ENCODE measurements around the gene KCTD2. TPM values are rescaled to one million over a fixed set of nuclear protein-coding genes. Genes with fewer than 3 reads are reported as not detected.

KCTD2 gene
- total RNA-seq, 2 donors from 2014 or later, result 27.7 to 32.8 TPM

GRCh38 chr17:75077072-75077495 lies 30.1 kb downstream of the KCTD2 start:
- peaks cover 18% of the 10 kb centered on the region for H3K4me1 Mint-ChIP-seq
- no peaks in the 10 kb centered on the region for H3K9me3 ChIP-seq (ENCODE audit: control insufficient read depth, low read length)
- H3K27ac Mint-ChIP-seq, result no peak overlapping the region
- H3K27me3 Mint-ChIP-seq (ENCODE audit: insufficient read depth), result no peaks in the 10 kb centered on the region
- H3K36me3 Mint-ChIP-seq (ENCODE audit: low read depth), result no peaks in the 10 kb centered on the region
- peak; percentile 40 for TF ChIP-seq CTCF (conservative IDR thresholded peaks at IDR 0.05)
- DNase-seq, result peak; percentile 77
- H3K9ac ChIP-seq (ENCODE audit: extremely low read depth, low read length, poor library complexity, severe bottlenecking), result no peak overlapping the region
- H3K4me3 ChIP-seq (ENCODE audit: low read length), result no peak overlapping the region
- no peaks in the 10 kb centered on the region for H3K36me3 ChIP-seq (ENCODE audit: control insufficient read depth, insufficient read depth, low read length)
- peak overlapping the region; percentile 31 for H3K4me3 Mint-ChIP-seq
- no peak overlapping the region for H3K27ac ChIP-seq (ENCODE audit: low read depth, low read length)
- 95% methylated on average over 28 to 30 of the region's 30 CpGs for WGBS, 2 experiments (ENCODE audit: insufficient coverage in 1 of 2, insufficient read length in 1 of 2)
- H3K27me3 ChIP-seq (ENCODE audit: control insufficient read depth, insufficient read depth, low read length, poor library complexity, severe bottlenecking), result no peaks in the 10 kb centered on the region
- no peaks in the 10 kb centered on the region for H3K9me3 Mint-ChIP-seq
- peaks cover 9% of the 10 kb centered on the region for H3K4me1 ChIP-seq (ENCODE audit: control insufficient read depth, insufficient read depth, low read length)

- Histone ChIP-seq H3K27me3 (ENCODE audit: control insufficient read depth, insufficient read depth, low read length, poor library complexity, severe bottlenecking) (no peaks in the 10 kb centered on the region), H3K4me3 (ENCODE audit: low read length) (no peak overlapping the region), H3K36me3 (ENCODE audit: control insufficient read depth, insufficient read depth, low read length) (no peaks in the 10 kb centered on the region), H3K9me3 (ENCODE audit: control insufficient read depth, low read length) (no peaks in the 10 kb centered on the region), H3K27ac (ENCODE audit: low read depth, low read length) (no peak overlapping the region), H3K9ac (ENCODE audit: extremely low read depth, low read length, poor library complexity, severe bottlenecking) (no peak overlapping the region), H3K4me1 (ENCODE audit: control insufficient read depth, insufficient read depth, low read length) (peaks cover 9% of the 10 kb centered on the region)
- Mint-ChIP-seq H3K27ac (peak overlapping the region; percentile 52), H3K4me3 (peak overlapping the region; percentile 31), H3K9me3 (no peaks in the 10 kb centered on the region), H3K27me3 (ENCODE audit: insufficient read depth) (no peaks in the 10 kb centered on the region), H3K4me1 (peaks cover 22% of the 10 kb centered on the region), H3K36me3 (ENCODE audit: low read depth) (no peaks in the 10 kb centered on the region)
- DNase-seq, result no peak
- TF ChIP-seq CTCF (conservative IDR thresholded peaks at IDR 0.05), result peak; percentile 15
- 94 to 96% methylated on average over 37 to 53 of the region's 53 CpGs for WGBS, 2 experiments (ENCODE audit: insufficient coverage in 1 of 2, insufficient read length in 1 of 2)
Measured at GRCh38 chr17:75077496-75078283, 30.7 kb downstream of the KCTD2 start.

GRCh38 chr17:75078284-75079022 lies 31.4 kb downstream of the KCTD2 start:
- peak overlapping the region; percentile 79 for H3K27ac Mint-ChIP-seq
- no peaks in the 10 kb centered on the region for H3K27me3 Mint-ChIP-seq (ENCODE audit: insufficient read depth)
- Histone ChIP-seq H3K4me1 (ENCODE audit: control insufficient read depth, insufficient read depth, low read length) (peaks cover 9% of the 10 kb centered on the region), H3K4me3 (ENCODE audit: low read length) (no peak overlapping the region), H3K27ac (ENCODE audit: low read depth, low read length) (no peak overlapping the region), H3K27me3 (ENCODE audit: control insufficient read depth, insufficient read depth, low read length, poor library complexity, severe bottlenecking) (no peaks in the 10 kb centered on the region), H3K9me3 (ENCODE audit: control insufficient read depth, low read length) (no peaks in the 10 kb centered on the region), H3K9ac (ENCODE audit: extremely low read depth, low read length, poor library complexity, severe bottlenecking) (no peak overlapping the region), H3K36me3 (ENCODE audit: control insufficient read depth, insufficient read depth, low read length) (no peaks in the 10 kb centered on the region)
- peak overlapping the region; percentile 31 for H3K4me3 Mint-ChIP-seq
- peak; percentile 72 for DNase-seq
- no peaks in the 10 kb centered on the region for H3K9me3 Mint-ChIP-seq
- 69 to 80% methylated on average over 5 to 17 of the region's 17 CpGs for WGBS, 2 experiments (ENCODE audit: insufficient coverage in 1 of 2, insufficient read length in 1 of 2)
- TF ChIP-seq CTCF (conservative IDR thresholded peaks at IDR 0.05), result no peak
- peaks cover 23% of the 10 kb centered on the region for H3K4me1 Mint-ChIP-seq
- no peaks in the 10 kb centered on the region for H3K36me3 Mint-ChIP-seq (ENCODE audit: low read depth)
